Endothelial cell of umbilical vein (primary cell): Measurements from ENCODE around the gene LRP2.

ENCODE experiments used
- CTCF ChIP-seq, 2 donors: IDR thresholded peaks; 1 replicate in 1 of 2; 2 replicates in 1 of 2; pipeline ENCODE4 v1.5.1; 2011; ENCODE audit warnings: low read length in 2 of 2, mild to moderate bottlenecking in 2 of 2, moderate library complexity in 2 of 2, control low read depth in 1 of 2, inconsistent platforms in 1 of 2, low read depth in 1 of 2; ENCODE audit not compliant: insufficient read depth in 1 of 2; ENCODE audit errors: extremely low read depth in 1 of 2
- EZH2 ChIP-seq: IDR thresholded peaks from 2 replicates; pipeline ENCODE4 v1.6.1; 2012; ENCODE audit warnings: borderline replicate concordance, low read depth, mild to moderate bottlenecking, moderate library complexity, low read length, inconsistent platforms; ENCODE audit not compliant: severe bottlenecking
- FOS ChIP-seq: IDR thresholded peaks from 2 replicates; pipeline ENCODE4 v1.6.1; 2011; ENCODE audit warnings: mild to moderate bottlenecking, low read length, moderate library complexity, borderline replicate concordance; ENCODE audit not compliant: insufficient read depth
- GATA2 ChIP-seq: IDR thresholded peaks from 2 replicates; pipeline ENCODE4 v1.7.0; 2011; ENCODE audit warnings: low read depth, mild to moderate bottlenecking, moderate library complexity, mixed read lengths, low read length; ENCODE audit not compliant: insufficient read length, insufficient read depth
- JUN ChIP-seq: IDR thresholded peaks from 2 replicates; pipeline ENCODE4 v1.6.1; 2011; ENCODE audit warnings: borderline replicate concordance, low read depth; ENCODE audit not compliant: insufficient read length, insufficient read depth
- MAX ChIP-seq: IDR thresholded peaks from 2 replicates; pipeline ENCODE4 v1.6.1; 2011; ENCODE audit not compliant: insufficient read depth, insufficient read length
- MYC ChIP-seq: IDR thresholded peaks from one replicate; pipeline ENCODE4 v1.6.1; 2011; ENCODE audit warnings: mild to moderate bottlenecking, low read depth, low read length
- POLR2A ChIP-seq: IDR thresholded peaks from 2 replicates; pipeline ENCODE4 v1.6.1; 2012; ENCODE audit warnings: low read depth, mild to moderate bottlenecking, control low read depth, low read length
- POLR2AphosphoS5 ChIP-seq: IDR thresholded peaks from 2 replicates; pipeline ENCODE4 v1.6.1; 2012; ENCODE audit warnings: low read depth, mild to moderate bottlenecking, control low read depth, low read length, moderate library complexity; ENCODE audit not compliant: insufficient read depth

- TF ChIP-seq CTCF (IDR thresholded peaks at IDR 0.05; ENCODE audit: extremely low read depth in 1 of 2, insufficient read depth in 1 of 2, low read depth in 1 of 2, low read length in 2 of 2) (no peak), EZH2 (no peak), GATA2 (no peak), POLR2A (no peak), MAX (no peak), POLR2AphosphoS5 (no peak), FOS (peak; percentile 39), MYC (no peak), JUN (no peak)
Observed at GRCh38 chr2:169222665-169223064, 139.7 kb downstream of the LRP2 start.
